ENCODE measurements around the gene SRSF7. TPM values are rescaled to one million over a fixed set of nuclear protein-coding genes. Genes with fewer than 3 reads are reported as not detected.
"Not testable (repeated sequence)": the region's sequence is repeated elsewhere in the genome, so short reads cannot be mapped to it uniquely, and the experiment has no call there.

SRSF7 gene
- total RNA-seq, 4 donors from 2014 or later, result 21.5 to 51.4 (median 34.1) TPM

DNA sequence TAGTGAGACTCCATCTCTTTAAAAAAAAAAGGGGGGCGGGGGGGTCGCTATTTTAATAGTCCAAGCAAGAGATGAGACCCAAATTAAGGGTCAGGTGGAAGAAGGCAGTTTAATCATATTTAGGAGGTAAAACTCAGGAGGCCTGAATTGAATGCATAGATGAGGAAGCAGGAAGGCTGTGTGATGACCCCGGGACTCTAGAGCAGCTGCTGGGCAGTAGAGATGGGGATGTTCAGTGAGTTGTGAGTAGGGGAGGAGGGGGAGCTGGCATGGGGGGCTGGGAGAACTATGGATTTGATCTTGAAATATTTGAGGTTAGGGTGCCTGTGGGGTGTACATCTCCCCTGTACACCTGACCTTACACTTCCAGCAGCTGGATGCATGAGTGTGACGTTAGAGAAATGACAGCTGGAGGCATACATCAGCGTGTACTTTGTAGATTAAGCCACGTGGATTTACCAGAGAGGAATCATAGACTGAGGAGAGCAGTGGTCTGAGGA, 44.3 kb downstream of the SRSF7 start:
- TF ChIP-seq, protein P1, sequence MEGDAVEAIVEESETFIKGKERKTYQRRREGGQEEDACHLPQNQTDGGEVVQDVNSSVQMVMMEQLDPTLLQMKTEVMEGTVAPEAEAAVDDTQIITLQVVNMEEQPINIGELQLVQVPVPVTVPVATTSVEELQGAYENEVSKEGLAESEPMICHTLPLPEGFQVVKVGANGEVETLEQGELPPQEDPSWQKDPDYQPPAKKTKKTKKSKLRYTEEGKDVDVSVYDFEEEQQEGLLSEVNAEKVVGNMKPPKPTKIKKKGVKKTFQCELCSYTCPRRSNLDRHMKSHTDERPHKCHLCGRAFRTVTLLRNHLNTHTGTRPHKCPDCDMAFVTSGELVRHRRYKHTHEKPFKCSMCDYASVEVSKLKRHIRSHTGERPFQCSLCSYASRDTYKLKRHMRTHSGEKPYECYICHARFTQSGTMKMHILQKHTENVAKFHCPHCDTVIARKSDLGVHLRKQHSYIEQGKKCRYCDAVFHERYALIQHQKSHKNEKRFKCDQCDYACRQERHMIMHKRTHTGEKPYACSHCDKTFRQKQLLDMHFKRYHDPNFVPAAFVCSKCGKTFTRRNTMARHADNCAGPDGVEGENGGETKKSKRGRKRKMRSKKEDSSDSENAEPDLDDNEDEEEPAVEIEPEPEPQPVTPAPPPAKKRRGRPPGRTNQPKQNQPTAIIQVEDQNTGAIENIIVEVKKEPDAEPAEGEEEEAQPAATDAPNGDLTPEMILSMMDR (IDR thresholded peaks at IDR 0.05 in 4 of 5, conservative IDR thresholded peaks at IDR 0.05 in 1 of 5), result no peak
- TF ChIP-seq POLR2A (IDR thresholded peaks at IDR 0.05), result no peak
- in situ Hi-C loops (cut with MboI; ENCODE audit: low sequenced_read_pairs in 4 of 4) (no loop called here), intact Hi-C loops (cut with DNase I; ENCODE audit: low total_unique reads) (no loop called here)
- H3K27ac ChIP-seq, result no peak overlapping the region
- no peaks in the 10 kb centered on the region for H3K36me3 ChIP-seq
- H3K4me3 ChIP-seq, result no peak overlapping the region
- DNase-seq (no peak), ATAC-seq (no peak)
- H3K4me1 ChIP-seq, result no peaks in the 10 kb centered on the region
- H3K9me3 ChIP-seq, result no peaks in the 10 kb centered on the region
- no peaks in the 10 kb centered on the region for H3K27me3 ChIP-seq

DNA sequence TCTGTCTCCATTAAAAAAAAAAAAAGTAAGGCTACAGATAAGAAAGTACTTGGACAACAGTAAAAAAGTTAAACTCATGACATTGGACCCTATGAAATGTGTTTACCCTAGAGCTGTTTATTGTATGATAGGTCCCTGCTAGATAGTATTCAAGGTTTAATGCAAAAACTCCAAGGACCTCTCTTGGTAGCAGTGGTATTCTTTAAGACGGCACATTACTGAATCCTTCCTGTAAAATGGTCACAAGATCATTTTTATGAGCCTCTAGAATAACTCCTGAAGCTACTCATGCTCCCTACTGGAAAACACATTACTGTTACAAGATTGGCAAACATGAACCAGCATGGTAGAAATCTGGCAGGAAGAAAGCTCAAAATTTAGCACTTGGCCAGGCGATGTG, 46.5 kb downstream of the SRSF7 start:
- H3K9me3 ChIP-seq, result no peaks in the 10 kb centered on the region
- in situ Hi-C loops (cut with MboI; ENCODE audit: low sequenced_read_pairs in 4 of 4) (no loop called here), intact Hi-C loops (cut with DNase I; ENCODE audit: low total_unique reads) (no loop called here)
- no peak overlapping the region for H3K27ac ChIP-seq
- no peaks in the 10 kb centered on the region for H3K27me3 ChIP-seq
- no peak for DNase-seq
- H3K36me3 ChIP-seq, result no peaks in the 10 kb centered on the region
- H3K4me1 ChIP-seq, result no peaks in the 10 kb centered on the region
- no peak for ATAC-seq
- no peak for TF ChIP-seq POLR2A (IDR thresholded peaks at IDR 0.05)
- TF ChIP-seq, protein P1 (IDR thresholded peaks at IDR 0.05 in 4 of 5, conservative IDR thresholded peaks at IDR 0.05 in 1 of 5), result no peak
- no peak overlapping the region for H3K4me3 ChIP-seq

DNA sequence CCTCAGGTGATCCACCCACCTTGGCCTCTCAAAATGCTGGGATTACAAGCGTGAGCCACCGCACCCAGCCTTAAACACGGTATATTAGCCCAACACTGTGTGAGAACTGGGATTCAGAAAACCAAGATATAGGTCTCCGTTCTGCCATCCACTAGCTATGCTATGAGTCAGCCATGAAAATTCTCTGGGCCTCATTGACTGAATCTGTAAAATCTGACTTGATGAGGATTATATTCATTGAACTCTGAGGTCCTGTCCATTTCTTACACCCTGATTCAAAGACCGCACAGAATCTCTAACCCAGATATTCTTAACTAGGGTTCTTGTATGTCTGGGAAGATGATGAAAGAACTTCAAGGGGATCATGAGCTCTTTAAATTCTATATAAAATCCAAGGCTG, 47.8 kb downstream of the SRSF7 start:
- H3K9me3 ChIP-seq; ATAC-seq; in situ Hi-C loops (cut with MboI; ENCODE audit: low sequenced_read_pairs in 4 of 4); H3K27me3 ChIP-seq; H3K36me3 ChIP-seq; H3K4me3 ChIP-seq; H3K27ac ChIP-seq; H3K4me1 ChIP-seq; DNase-seq; intact Hi-C loops (cut with DNase I; ENCODE audit: low total_unique reads): not testable (repeated sequence)

DNA sequence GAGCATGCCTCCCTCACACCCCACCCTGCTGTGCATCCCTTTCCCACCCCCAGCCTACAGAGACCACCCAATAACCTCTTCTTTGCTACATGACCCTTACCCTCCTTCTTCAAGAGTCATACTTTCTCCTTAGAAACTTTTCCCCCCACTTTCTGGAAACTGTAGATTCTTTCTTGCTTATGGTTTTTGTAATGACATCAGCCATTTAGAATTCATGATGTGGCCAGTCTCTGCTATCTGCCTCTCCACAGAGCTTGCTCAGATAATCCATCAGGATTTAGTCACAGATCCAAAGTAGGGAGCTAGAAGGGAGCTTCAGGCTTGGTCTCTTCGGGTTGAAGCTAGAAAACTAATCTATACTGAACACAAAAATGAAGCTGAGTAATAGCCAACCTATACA, 48.7 kb downstream of the SRSF7 start:
- Histone ChIP-seq H3K27ac (no peak overlapping the region), H3K4me3 (no peak overlapping the region), H3K36me3 (no peaks in the 10 kb centered on the region), H3K9me3 (no peaks in the 10 kb centered on the region), H3K4me1 (no peaks in the 10 kb centered on the region), H3K27me3 (no peaks in the 10 kb centered on the region)
- intact Hi-C loops (cut with DNase I; ENCODE audit: low total_unique reads) (loop anchor here (1.0 kb wide), 1 partner anchor 8 kb away; no protein-coding TSS in a partner anchor), in situ Hi-C loops (cut with MboI; ENCODE audit: low sequenced_read_pairs in 4 of 4) (no loop called here)
- DNase-seq (no peak), ATAC-seq (no peak)
- no peak for TF ChIP-seq POLR2A (IDR thresholded peaks at IDR 0.05)
- TF ChIP-seq, protein P1 (IDR thresholded peaks at IDR 0.05 in 4 of 5, conservative IDR thresholded peaks at IDR 0.05 in 1 of 5), result no peak

DNA sequence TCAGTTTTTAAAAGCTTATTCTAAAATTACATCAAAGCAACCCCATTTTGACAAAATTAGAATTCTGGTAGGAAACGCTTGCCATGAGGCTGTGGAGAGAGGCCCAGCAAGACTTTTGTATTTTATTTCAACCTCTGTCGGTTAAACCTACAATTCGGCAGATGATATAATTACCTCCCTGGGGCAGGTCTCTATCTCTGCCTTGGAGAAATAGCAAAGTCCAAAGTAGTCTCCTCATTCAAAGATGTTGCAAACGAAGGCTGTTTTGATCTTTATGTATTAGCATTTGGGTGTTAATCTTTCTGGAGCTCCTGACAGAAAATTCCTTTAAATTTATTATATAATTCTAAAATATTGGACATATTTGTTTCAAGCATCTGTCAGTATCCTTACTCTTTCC, 49.6 kb downstream of the SRSF7 start:
- H3K4me1 ChIP-seq, result no peaks in the 10 kb centered on the region
- in situ Hi-C loops (cut with MboI; ENCODE audit: low sequenced_read_pairs in 4 of 4), result no loop called here
- no peak overlapping the region for H3K4me3 ChIP-seq
- H3K36me3 ChIP-seq, result no peaks in the 10 kb centered on the region
- no peaks in the 10 kb centered on the region for H3K9me3 ChIP-seq
- H3K27me3 ChIP-seq, result no peaks in the 10 kb centered on the region
- TF ChIP-seq, protein P1 (IDR thresholded peaks at IDR 0.05 in 4 of 5, conservative IDR thresholded peaks at IDR 0.05 in 1 of 5), result no peak
- no peak for TF ChIP-seq POLR2A (IDR thresholded peaks at IDR 0.05)
- H3K27ac ChIP-seq, result no peak overlapping the region
- no peak for DNase-seq
- no peak for ATAC-seq
- intact Hi-C loops (cut with DNase I; ENCODE audit: low total_unique reads), result no loop called here
